D721Med (cell line): Measurements from ENCODE around the gene ZNF862.

Source experiments
- DNase-seq: peaks from one replicate; pipeline ENCODE4 v3.0.0; 2011; ENCODE audit warnings: low spot score; ENCODE audit not compliant: insufficient read length
- FAIRE-seq: peaks from 2 replicates; lab custom pipeline; 2011; peaks lifted over from hg19 to GRCh38; lab: Jason Lieb, UNC
- TF ChIP-seq, protein P1 (sequence below): IDR thresholded peaks from 2 replicates; pipeline ENCODE4 v1.5.1; 2012; ENCODE audit warnings: mild to moderate bottlenecking, control low read depth; ENCODE audit not compliant: insufficient read depth; ENCODE audit errors: missing control alignments

The ZNF862 gene

DNA sequence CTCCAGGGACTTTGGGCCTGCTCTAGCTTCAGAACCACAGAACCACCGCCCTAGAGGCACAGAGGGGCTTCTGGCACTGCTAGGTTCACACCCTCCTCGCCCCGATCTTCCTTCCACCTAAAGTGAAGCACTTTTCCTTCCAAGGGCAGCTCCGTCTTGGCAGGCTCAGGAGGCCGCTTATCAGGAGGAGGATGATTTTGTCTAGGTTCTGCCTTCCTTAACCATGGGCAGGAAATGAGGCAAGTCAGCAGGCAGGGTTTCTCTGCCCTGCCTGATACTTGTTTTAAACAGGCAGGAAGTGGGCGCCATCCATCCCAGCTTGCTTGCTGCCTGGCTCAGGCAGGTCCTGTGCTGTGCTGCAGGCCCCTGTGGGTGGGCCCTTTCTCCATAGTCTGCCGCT, 27.3 kb downstream of the ZNF862 start:
- DNase-seq (no peak), FAIRE-seq (no peak)
- TF ChIP-seq, protein P1, sequence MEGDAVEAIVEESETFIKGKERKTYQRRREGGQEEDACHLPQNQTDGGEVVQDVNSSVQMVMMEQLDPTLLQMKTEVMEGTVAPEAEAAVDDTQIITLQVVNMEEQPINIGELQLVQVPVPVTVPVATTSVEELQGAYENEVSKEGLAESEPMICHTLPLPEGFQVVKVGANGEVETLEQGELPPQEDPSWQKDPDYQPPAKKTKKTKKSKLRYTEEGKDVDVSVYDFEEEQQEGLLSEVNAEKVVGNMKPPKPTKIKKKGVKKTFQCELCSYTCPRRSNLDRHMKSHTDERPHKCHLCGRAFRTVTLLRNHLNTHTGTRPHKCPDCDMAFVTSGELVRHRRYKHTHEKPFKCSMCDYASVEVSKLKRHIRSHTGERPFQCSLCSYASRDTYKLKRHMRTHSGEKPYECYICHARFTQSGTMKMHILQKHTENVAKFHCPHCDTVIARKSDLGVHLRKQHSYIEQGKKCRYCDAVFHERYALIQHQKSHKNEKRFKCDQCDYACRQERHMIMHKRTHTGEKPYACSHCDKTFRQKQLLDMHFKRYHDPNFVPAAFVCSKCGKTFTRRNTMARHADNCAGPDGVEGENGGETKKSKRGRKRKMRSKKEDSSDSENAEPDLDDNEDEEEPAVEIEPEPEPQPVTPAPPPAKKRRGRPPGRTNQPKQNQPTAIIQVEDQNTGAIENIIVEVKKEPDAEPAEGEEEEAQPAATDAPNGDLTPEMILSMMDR: no peak

GRCh38 chr7:149866139-149866778, 28.1 kb downstream of the ZNF862 start:
- DNase-seq (no peak), FAIRE-seq (no peak)
- TF ChIP-seq, protein P1: no peak

DNA sequence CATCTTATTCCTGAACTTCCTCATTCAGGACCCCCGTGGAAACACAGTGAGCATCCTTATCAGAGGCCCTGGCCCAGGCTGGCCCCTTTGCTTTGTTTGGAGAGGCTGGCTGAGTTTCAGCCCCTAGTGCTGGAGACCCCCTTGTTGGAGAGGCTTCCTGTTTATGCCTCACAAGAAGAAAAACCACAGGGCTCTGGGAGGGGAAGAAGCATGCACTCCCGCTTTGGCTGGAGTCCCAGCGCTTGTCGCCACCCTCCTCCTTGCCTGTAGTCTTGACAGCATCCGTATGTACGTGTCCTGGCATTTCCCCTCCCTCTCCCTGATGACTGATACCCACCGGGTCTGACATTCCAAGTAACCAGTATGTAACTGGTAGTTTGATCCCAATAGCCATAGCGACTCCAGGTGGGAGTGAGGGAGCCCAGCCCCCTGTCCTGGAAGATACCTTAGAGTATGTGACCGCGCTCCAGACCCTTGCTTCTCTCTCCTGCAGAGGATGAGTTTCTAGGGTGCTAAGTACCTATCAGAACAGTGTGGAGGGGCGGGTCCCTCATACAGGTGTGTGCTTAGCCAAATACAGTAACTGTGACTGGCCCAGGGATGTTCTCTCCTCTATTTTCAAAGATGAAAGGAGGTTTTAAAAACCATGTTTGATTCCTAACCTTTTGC, 28.7 kb downstream of the ZNF862 start:
- TF ChIP-seq, protein P1: no peak
- FAIRE-seq (no peak), DNase-seq (no peak)

DNA sequence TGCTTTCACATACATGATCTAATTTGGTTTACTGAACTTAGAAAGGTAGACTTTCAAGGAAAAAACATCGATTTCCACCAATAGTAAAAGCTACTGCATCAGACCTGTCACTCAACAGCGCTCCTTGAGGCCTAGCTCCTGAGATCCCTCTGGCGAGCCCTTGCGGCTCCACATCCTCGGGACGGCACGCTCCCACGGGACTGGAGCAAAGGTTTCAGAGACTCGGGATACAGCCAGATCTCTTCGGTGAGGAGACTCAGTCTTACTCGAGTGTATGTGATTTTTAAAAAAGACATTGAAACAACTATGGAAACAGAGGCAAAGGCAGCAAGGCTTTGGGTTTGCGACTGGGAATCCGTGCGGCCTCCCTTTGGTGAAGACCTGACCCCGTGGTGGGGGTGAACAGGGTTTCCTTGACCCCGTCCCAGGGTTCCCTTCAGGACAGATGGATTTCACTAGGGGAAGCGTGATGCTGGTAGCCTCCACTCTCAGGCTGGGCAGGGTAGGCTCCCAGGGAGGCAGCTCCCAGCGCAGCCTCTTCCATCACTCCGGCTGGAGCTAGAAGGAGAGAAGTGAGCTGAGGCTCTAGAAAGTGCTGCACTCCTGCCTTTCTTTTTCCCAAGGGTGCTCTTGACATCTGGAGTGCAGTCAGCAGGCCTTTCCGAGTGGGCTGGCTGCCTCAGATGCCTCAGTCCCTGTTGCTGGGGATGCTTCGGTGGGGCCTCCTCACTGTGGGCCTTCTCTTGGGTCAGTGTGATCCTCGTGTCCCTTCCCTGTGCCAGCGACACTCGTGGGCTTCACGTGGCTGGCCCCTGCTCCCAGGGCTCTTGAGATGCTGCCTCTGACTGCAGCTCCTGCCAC, 29.8 kb downstream of the ZNF862 start:
- TF ChIP-seq, protein P1: no peak
- FAIRE-seq (no peak), DNase-seq (no peak)

GRCh38 chr7:149868623-149869290, 30.6 kb downstream of the ZNF862 start:
- TF ChIP-seq, protein P1: no peak
- FAIRE-seq: no peak
- no peak for DNase-seq

DNA sequence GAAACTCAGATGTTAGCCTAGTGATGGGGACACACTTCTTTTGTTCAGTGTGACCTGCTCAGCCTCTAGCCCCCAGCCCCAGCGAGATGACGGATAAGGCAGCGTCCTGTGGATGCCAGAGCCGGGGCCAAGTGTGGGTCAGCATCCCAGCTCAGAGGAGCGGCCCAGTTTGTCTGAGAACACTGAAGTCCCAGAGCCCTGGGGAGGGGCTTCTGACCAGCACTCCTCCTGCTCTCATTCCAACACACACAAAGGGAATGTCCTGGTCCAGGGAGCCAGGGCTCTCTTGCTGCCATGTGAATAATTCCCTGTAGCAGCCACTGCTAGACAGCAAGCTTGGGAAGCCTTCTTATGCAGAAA, 31.1 kb downstream of the ZNF862 start:
- no peak for DNase-seq
- TF ChIP-seq, protein P1: no peak
- no peak for FAIRE-seq
